AG09319 (cell line): ENCODE data around the gene ELOVL3.
"Not testable (repeated sequence)": the region's sequence is repeated elsewhere in the genome, so short reads cannot be mapped to it uniquely, and the experiment has no call there.

Source experiments
- DNase-seq: peaks from one replicate; pipeline ENCODE4 v3.0.0-alpha.2; 2010; ENCODE audit warnings: low read depth; ENCODE audit errors: extremely low read depth
- TF ChIP-seq, protein P1 (sequence below): IDR thresholded peaks from 2 replicates; pipeline ENCODE4 v1.5.1; 2011; ENCODE audit warnings: low read depth, mild to moderate bottlenecking, inconsistent platforms, low read length, moderate library complexity

ELOVL3 gene

DNA sequence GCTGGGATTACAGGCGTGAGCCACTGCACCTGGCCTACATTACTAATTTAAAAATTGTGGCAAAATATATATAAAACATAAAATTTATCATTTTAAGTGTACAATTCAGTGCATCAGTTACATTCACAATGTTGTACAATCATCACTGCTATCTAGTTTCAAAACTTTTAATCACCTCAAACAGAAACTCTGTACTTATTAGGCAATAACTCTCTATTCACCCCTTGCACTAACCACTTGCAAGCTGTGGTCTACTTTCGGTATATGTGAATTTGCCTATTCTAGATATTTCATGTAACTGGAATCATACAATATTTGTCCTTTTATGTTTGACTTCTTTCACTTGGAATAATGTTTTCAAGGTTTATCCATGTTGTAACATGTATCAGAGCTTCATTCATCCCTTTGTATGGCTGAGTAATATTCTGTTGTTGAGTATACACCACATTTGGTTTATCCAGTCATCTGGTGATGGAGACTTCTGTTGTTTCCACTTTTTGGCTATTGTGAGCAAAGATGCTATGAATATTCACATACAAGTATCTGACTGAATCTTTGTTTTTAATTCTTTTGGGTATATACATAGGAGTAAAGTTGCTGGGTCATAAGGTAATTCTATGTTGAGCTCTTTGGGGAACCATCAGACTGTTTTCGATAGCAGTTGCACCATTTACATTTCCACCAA lies 14.3 kb upstream of the ELOVL3 start:
- TF ChIP-seq, protein P1, sequence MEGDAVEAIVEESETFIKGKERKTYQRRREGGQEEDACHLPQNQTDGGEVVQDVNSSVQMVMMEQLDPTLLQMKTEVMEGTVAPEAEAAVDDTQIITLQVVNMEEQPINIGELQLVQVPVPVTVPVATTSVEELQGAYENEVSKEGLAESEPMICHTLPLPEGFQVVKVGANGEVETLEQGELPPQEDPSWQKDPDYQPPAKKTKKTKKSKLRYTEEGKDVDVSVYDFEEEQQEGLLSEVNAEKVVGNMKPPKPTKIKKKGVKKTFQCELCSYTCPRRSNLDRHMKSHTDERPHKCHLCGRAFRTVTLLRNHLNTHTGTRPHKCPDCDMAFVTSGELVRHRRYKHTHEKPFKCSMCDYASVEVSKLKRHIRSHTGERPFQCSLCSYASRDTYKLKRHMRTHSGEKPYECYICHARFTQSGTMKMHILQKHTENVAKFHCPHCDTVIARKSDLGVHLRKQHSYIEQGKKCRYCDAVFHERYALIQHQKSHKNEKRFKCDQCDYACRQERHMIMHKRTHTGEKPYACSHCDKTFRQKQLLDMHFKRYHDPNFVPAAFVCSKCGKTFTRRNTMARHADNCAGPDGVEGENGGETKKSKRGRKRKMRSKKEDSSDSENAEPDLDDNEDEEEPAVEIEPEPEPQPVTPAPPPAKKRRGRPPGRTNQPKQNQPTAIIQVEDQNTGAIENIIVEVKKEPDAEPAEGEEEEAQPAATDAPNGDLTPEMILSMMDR: no peak
- no peak for DNase-seq

DNA sequence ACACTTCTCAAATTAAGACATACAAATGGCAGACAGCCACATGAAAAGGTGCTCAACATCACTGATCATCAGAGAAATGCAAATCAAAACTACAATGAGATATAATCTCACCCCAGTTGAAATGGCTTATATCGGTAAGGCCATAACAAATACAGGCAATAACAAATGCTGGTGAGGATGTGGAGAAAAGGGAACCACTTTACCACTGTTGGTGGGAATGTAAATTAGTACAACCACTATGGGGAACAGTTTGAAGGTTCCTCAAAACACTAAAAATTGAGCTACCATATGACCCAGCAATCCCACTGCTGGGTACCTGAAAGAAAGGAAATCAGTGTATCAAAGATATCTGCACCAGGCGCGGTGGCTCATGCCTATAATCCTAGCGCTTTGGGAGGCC lies 12.5 kb upstream of the ELOVL3 start:
- DNase-seq: not testable (repeated sequence)

DNA sequence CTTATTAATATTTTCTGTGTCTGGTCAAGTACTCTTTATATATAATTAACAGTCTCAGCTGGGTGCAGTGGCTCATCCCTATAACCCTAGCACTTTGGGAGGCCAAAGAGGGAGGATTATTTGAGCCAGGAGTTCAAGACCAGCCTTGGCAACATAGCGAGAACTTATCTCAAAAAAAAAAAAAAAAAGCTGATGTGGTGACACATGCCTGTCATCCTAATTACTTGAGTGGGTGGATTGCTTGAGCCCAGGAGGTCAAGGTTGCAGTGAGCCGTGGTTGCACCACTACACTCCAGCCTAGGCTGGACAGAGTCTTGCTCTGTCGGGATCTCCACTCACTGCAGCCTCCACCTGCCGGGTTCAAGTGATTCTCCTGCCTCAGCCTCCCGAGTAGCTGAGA lies 6.7 kb upstream of the ELOVL3 start:
- DNase-seq: no peak
- TF ChIP-seq, protein P1: no peak

DNA sequence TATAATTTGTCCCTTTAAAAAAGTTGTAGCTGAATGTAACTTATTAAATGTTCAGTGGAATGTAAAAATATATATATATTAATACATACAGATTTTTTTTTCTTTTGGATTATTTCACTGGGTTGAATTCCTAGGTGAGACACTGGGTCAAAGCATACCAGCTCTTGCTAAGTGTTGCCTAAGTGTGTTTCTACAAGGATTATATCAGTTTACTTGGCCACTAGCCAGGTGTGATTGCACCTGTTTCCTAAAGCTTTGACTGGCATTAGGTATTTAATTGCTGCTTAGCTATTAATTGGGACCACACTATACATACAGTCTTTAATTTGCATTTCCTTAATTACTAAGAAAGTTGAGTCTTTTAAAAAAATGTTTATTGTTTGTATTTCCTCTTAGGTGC lies 5.5 kb upstream of the ELOVL3 start:
- DNase-seq: no peak
- TF ChIP-seq, protein P1: no peak

DNA sequence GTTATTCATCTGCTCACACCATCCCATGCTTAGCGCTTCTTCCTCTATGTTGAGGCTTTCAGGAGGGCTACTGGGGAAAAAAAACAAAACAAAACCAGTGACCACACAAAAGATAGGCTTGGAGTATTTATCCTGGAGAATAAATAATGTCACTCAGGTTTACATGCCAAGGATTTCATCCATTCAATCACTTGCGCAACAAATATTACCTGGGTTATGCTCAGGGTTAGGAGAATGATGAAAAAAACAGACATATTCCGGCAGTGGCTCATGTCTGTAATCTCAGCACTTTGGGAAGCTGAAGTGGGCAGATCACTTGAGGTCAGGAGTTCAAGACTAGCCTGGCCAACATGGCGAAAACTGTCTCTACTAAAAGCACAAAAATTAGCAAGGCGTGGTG lies 3.3 kb upstream of the ELOVL3 start:
- TF ChIP-seq, protein P1: no peak

DNA sequence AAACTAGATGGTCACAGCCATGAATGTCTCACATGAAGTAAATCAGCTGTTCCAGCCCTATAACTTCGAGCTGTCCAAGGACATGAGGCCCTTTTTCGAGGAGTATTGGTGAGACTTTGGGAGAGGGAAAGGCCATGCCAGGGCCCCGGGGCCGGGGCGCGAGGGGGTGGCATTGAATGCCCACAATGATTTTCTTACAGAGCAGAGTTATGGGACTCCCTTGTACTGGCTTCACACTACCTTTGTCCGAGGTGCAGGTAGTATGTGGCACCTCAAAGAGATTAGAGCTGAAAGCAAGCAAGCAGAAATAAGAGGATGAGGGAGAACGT lies 407 bp downstream of the ELOVL3 start:
- TF ChIP-seq, protein P1: no peak
- no peak for DNase-seq

More for the DNA sequence above, 3.3 kb upstream of the ELOVL3 start:
- no peak for DNase-seq

DNA sequence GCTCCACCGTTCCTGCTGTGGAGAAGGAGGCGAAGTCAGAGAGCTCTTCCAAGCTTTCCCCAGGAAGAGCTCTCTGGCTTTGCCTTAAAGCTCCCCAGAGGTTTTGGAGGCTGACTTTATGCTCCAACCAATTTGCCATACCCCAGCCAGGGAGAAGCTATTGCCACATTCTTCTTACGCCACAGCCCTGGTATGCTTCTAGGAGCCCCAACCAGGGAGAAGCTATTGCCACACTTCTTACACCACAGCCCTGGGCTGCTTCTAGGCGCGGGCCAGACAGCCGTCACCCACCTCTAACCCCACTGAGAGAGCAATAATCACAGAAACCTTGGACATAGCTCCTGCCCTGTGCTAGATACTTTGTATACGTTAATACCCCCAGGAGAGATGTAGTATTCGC lies 951 bp downstream of the ELOVL3 start:
- peak; percentile 60 for DNase-seq
- TF ChIP-seq, protein P1: no peak

DNA sequence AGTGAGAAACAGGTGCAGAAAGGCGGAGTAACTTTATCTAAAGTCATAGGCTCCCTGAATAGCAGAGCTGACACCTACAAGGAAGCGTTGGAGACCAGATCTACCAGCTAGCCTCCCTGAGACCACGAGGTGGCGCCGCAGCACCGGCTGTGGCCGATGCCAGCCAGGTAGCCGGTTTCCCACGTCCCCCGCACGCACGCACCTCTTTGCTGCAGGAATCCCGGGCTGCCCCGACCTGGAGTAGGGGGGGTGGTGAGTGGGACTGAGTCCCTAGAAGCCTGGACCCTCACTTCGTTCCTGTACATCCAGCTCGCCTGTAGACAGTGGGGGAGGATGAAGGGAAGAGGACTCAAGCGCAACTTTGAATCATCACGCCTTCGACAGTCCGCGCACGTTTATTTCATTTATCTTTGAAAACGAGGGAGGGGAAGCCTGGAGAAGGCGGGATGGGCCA lies 3.7 kb downstream of the ELOVL3 start:
- no peak for DNase-seq
- TF ChIP-seq, protein P1: peak; percentile 97
